ENCODE measurements around the gene SLC1A5. TPM values are rescaled to one million over a fixed set of nuclear protein-coding genes. Genes with fewer than 3 reads are reported as not detected.

SLC1A5 gene
- total RNA-seq (2021; ENCODE audit: unreplicated experiment): 104 TPM
- 140 TPM for polyA plus RNA-seq (2012; ENCODE audit: insufficient read length)
- Bru-seq, nascent RNA: percentile 69 among the genes with signal in this experiment
- BruChase-seq, experiment 1, labeled RNA remaining after a 2-hour chase: percentile 87 among the genes with signal in this experiment
- BruChase-seq, experiment 2, labeled RNA remaining after a 6-hour chase: percentile 95 among the genes with signal in this experiment
- long read RNA-seq, transcript SLC1A5-203 (8 exons, 2,882 nt): major isoform, 122 of 179 reads
- long read RNA-seq, partial matches to known transcripts: 53 of 179 reads
- long read RNA-seq, other reads (novel, unspliced or antisense): 0 of 179 reads

DNA sequence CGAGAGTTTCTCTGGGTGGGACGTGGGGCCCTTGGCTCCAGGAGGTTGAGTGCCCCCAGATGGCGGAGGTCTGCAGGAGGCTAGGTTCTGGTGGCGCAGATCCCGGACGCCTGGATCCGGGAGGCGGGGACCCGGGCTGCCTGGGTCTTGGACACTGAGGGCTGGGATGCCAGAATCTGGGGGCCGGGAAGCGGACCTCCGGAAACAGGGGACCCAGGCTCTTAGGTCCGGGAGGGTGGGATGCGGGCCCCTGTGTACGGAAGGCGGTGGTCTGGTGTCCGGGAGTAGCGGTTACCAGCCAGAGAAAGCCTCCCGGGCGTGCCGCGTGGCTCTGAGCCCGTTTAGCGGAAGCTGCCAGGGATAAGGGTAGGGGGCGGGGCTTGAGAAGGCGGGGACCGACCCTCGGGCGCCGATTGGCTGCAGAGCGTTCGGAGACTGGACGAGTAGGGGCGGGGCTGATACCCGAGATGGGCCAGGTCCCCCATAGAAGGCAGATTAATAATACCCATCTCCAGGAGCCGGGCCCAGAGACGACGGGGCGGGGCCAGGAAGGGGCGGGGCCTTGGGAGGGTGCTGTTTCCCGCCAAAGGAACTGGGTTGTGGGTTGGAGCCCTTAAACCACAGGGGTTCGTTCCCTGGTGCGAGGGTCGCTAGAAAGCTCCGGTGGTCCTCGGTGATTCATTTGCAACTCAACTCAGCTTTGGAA is at the start of gene SLC1A5:
SLC1A5 (minus strand) TSS at position 333 of the 706 bp plus-strand sequence. CDS start 629 bp downstream, outside the sequence.
- intact Hi-C loops (cut with micrococcal nuclease; ENCODE audit: unreplicated experiment): no loop called here
- Histone ChIP-seq H3K27ac (ENCODE audit: low read length) (peak within 1 kb of the TSS; percentile 89), H3K36me3 (ENCODE audit: control insufficient read depth, insufficient read depth, low read length) (peaks cover 3% of the 10 kb centered on the region; the same call in 1 of the 2 replicates), H3K4me1 (ENCODE audit: control insufficient read depth, insufficient read depth, low read length) (peaks cover 8% of the 10 kb centered on the region), H3K4me3 (ENCODE audit: low read depth in 2 of 2, low read length in 2 of 2) (peak within 1 kb of the TSS; percentile 87 to 92), H3K9me3 (ENCODE audit: control insufficient read depth, insufficient read depth, low read depth, low read length) (no peaks in the 10 kb centered on the region), H3K27me3 (ENCODE audit: control insufficient read depth, insufficient read depth, low read length) (no peaks in the 10 kb centered on the region)
- BruUV-seq (replicated peaks): no TSS peak
- ATAC-seq (peak; percentile 85), DNase-seq (ENCODE audit: low read depth, low spot score) (peak; percentile 77)
- CTCF ChIA-PET: no interaction called here
- TF ChIP-seq TCF7L2 (IDR thresholded peaks at IDR 0.05; ENCODE audit: low read depth, low read length) (no peak), SIN3A (IDR thresholded peaks at IDR 0.05; ENCODE audit: borderline replicate concordance, insufficient read depth, low read depth, low read length) (peak; percentile 98), POLR2AphosphoS5 (IDR thresholded peaks at IDR 0.05; ENCODE audit: low read depth, low read length) (peak; percentile 99)
- in situ Hi-C loops (cut with HindIII; ENCODE audit: low pct_unique_long_range_greater_than_20kb, low sequenced_read_pairs): no loop called here
- POLR2A ChIA-PET: interaction anchor here (0.7 to 0.8 kb wide), 2 partner anchors 9 to 42 kb away, joined by 5 to 8 read pairs; no protein-coding TSS in a partner anchor

DNA sequence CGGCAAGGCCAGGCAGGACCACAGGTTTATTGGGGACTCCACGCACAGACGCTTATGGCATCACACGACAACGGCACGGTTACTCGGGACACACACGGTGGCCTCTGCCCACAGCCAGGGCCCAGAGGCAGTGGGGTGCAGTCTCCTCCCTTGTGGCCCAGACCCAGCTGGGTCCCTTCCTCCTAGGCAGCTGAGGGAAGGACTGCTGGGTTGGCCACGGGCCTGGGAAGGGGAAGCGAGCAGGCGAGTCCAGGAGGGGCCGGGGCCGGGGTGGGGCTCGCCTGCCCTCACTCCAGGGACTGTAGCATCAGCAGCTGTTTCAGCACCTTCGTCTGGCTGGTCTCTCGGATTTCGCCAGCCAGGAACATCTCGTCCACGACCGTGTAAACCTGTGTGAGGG is 49.8 kb upstream of the SLC1A5 start:
- Histone ChIP-seq H3K4me3 (ENCODE audit: low read depth in 2 of 2, low read length in 2 of 2) (no peak overlapping the region), H3K9me3 (ENCODE audit: control insufficient read depth, insufficient read depth, low read depth, low read length) (no peaks in the 10 kb centered on the region), H3K36me3 (ENCODE audit: control insufficient read depth, insufficient read depth, low read length) (no peaks in the 10 kb centered on the region), H3K27ac (ENCODE audit: low read length) (no peak overlapping the region), H3K4me1 (ENCODE audit: control insufficient read depth, insufficient read depth, low read length) (no peaks in the 10 kb centered on the region; the same call in 1 of the 2 replicates), H3K27me3 (ENCODE audit: control insufficient read depth, insufficient read depth, low read length) (no peaks in the 10 kb centered on the region)
- TF ChIP-seq, protein P1, sequence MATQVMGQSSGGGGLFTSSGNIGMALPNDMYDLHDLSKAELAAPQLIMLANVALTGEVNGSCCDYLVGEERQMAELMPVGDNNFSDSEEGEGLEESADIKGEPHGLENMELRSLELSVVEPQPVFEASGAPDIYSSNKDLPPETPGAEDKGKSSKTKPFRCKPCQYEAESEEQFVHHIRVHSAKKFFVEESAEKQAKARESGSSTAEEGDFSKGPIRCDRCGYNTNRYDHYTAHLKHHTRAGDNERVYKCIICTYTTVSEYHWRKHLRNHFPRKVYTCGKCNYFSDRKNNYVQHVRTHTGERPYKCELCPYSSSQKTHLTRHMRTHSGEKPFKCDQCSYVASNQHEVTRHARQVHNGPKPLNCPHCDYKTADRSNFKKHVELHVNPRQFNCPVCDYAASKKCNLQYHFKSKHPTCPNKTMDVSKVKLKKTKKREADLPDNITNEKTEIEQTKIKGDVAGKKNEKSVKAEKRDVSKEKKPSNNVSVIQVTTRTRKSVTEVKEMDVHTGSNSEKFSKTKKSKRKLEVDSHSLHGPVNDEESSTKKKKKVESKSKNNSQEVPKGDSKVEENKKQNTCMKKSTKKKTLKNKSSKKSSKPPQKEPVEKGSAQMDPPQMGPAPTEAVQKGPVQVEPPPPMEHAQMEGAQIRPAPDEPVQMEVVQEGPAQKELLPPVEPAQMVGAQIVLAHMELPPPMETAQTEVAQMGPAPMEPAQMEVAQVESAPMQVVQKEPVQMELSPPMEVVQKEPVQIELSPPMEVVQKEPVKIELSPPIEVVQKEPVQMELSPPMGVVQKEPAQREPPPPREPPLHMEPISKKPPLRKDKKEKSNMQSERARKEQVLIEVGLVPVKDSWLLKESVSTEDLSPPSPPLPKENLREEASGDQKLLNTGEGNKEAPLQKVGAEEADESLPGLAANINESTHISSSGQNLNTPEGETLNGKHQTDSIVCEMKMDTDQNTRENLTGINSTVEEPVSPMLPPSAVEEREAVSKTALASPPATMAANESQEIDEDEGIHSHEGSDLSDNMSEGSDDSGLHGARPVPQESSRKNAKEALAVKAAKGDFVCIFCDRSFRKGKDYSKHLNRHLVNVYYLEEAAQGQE (IDR thresholded peaks at IDR 0.05; ENCODE audit: insufficient read depth in 1 of 2, low read depth in 2 of 2, low read length in 1 of 2): no peak
- TF ChIP-seq TCF7L2 (IDR thresholded peaks at IDR 0.05; ENCODE audit: low read depth, low read length) (no peak), SIN3A (IDR thresholded peaks at IDR 0.05; ENCODE audit: borderline replicate concordance, insufficient read depth, low read depth, low read length) (no peak)
- TF ChIP-seq, protein P2, sequence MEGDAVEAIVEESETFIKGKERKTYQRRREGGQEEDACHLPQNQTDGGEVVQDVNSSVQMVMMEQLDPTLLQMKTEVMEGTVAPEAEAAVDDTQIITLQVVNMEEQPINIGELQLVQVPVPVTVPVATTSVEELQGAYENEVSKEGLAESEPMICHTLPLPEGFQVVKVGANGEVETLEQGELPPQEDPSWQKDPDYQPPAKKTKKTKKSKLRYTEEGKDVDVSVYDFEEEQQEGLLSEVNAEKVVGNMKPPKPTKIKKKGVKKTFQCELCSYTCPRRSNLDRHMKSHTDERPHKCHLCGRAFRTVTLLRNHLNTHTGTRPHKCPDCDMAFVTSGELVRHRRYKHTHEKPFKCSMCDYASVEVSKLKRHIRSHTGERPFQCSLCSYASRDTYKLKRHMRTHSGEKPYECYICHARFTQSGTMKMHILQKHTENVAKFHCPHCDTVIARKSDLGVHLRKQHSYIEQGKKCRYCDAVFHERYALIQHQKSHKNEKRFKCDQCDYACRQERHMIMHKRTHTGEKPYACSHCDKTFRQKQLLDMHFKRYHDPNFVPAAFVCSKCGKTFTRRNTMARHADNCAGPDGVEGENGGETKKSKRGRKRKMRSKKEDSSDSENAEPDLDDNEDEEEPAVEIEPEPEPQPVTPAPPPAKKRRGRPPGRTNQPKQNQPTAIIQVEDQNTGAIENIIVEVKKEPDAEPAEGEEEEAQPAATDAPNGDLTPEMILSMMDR (IDR thresholded peaks at IDR 0.05): no peak
- intact Hi-C loops (cut with micrococcal nuclease; ENCODE audit: unreplicated experiment) (no loop called here), in situ Hi-C loops (cut with HindIII; ENCODE audit: low pct_unique_long_range_greater_than_20kb, low sequenced_read_pairs) (no loop called here)
- ATAC-seq (no peak), DNase-seq (ENCODE audit: low read depth, low spot score) (no peak)
- TSS peak; percentile 65 for BruUV-seq (replicated peaks)
- POLR2A ChIA-PET: no interaction called here
- CTCF ChIA-PET: interaction anchor here (0.7 kb wide), 1 partner anchor 137 kb away, joined by 3 read pairs; no protein-coding TSS in a partner anchor

Data from Panc1 (cell line).